ENCODE results near the gene RORB.
A peak's percentile ranks its signal among the peaks of the same experiment; 100 is the strongest.

RORB gene

GRCh38 chr9:74573640-74574191 lies 76.6 kb downstream of the RORB start:
- TF ChIP-seq CTCF (IDR thresholded peaks at IDR 0.05; ENCODE audit: low read length, missing control alignments): no peak
- no peak overlapping the region for H3K4me3 ChIP-seq (replicated peaks; ENCODE audit: low read depth, low read length)
- DNase-seq (ENCODE audit: low read depth): peak; percentile 32

GRCh38 chr9:74576176-74576575 lies 79.0 kb downstream of the RORB start:
- TF ChIP-seq CTCF (IDR thresholded peaks at IDR 0.05; ENCODE audit: low read length, missing control alignments): no peak
- DNase-seq (ENCODE audit: low read depth): no peak
- H3K4me3 ChIP-seq (replicated peaks; ENCODE audit: low read depth, low read length): no peak overlapping the region

- TF ChIP-seq CTCF (IDR thresholded peaks at IDR 0.05; ENCODE audit: low read length, missing control alignments): peak; percentile 1
- H3K4me3 ChIP-seq (replicated peaks; ENCODE audit: low read depth, low read length): no peak overlapping the region
- no peak for DNase-seq (ENCODE audit: low read depth)
Measured at GRCh38 chr9:74577956-74578355, 80.8 kb downstream of the RORB start.

GRCh38 chr9:74589576-74589975 lies 92.4 kb downstream of the RORB start:
- H3K4me3 ChIP-seq (replicated peaks; ENCODE audit: low read depth, low read length): no peak overlapping the region
- no peak for DNase-seq (ENCODE audit: low read depth)
- no peak for TF ChIP-seq CTCF (IDR thresholded peaks at IDR 0.05; ENCODE audit: low read length, missing control alignments)

GRCh38 chr9:74595286-74595685 lies 98.2 kb downstream of the RORB start:
- DNase-seq (ENCODE audit: low read depth): no peak
- no peak overlapping the region for H3K4me3 ChIP-seq (replicated peaks; ENCODE audit: low read depth, low read length)
- no peak for TF ChIP-seq CTCF (IDR thresholded peaks at IDR 0.05; ENCODE audit: low read length, missing control alignments)

- no peak for TF ChIP-seq CTCF (IDR thresholded peaks at IDR 0.05; ENCODE audit: low read length, missing control alignments)
- no peak overlapping the region for H3K4me3 ChIP-seq (replicated peaks; ENCODE audit: low read depth, low read length)
- DNase-seq (ENCODE audit: low read depth): no peak
Measured at GRCh38 chr9:74598874-74599273, 101.7 kb downstream of the RORB start.

- no peak overlapping the region for H3K4me3 ChIP-seq (replicated peaks; ENCODE audit: low read depth, low read length)
- no peak for TF ChIP-seq CTCF (IDR thresholded peaks at IDR 0.05; ENCODE audit: low read length, missing control alignments)
Measured at GRCh38 chr9:74609671-74610405, 112.7 kb downstream of the RORB start.

More at GRCh38 chr9:74609671-74610405, 112.7 kb downstream of the RORB start:
- no peak for DNase-seq (ENCODE audit: low read depth)

Data from fibroblast of pulmonary artery (primary cell).